GM08714 (cell line): ENCODE measurements around the gene LYST.

ENCODE experiments used
- H3K4me3 ChIP-seq: fragments of 200-500 bp; sonication (Bioruptor generic); 2 replicates; pipeline ENCODE4 v1.5.1; 2014; ENCODE audit warnings: mild to moderate bottlenecking, low read length, inconsistent platforms
- ZNF274 ChIP-seq: IDR thresholded peaks from 2 replicates; pipeline ENCODE4 v1.6.1; 2012; ENCODE audit warnings: mild to moderate bottlenecking, low read depth, low read length

Gene LYST

GRCh38 chr1:235734335-235734734 lies 132.4 kb downstream of the LYST start:
- TF ChIP-seq ZNF274, result no peak
- H3K4me3 ChIP-seq, result no peak overlapping the region

GRCh38 chr1:235730007-235730406 lies 136.7 kb downstream of the LYST start:
- H3K4me3 ChIP-seq, result no peak overlapping the region
- no peak for TF ChIP-seq ZNF274

DNA sequence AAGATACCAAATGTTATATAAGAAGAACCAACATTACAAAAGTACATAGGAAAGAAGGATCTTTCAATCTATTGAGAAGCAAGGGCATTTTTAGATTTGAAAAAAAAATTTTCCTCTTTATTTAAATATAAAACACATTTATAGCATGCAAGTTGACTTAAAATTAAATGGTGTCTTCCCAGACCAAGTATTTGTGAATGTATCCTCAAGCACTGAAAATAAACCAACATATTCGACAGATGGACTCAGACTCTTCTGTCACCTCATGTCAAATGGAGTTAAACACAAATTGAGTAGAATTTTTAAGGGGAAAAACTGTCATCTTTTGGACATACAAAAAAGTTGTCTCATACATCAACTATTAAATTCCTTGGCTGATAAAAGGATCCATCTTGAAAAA lies 140.1 kb downstream of the LYST start:
- TF ChIP-seq ZNF274, result no peak
- no peak overlapping the region for H3K4me3 ChIP-seq

- TF ChIP-seq ZNF274, result no peak
- H3K4me3 ChIP-seq, result no peak overlapping the region
Observed at GRCh38 chr1:235725434-235725833, 141.3 kb downstream of the LYST start.

DNA sequence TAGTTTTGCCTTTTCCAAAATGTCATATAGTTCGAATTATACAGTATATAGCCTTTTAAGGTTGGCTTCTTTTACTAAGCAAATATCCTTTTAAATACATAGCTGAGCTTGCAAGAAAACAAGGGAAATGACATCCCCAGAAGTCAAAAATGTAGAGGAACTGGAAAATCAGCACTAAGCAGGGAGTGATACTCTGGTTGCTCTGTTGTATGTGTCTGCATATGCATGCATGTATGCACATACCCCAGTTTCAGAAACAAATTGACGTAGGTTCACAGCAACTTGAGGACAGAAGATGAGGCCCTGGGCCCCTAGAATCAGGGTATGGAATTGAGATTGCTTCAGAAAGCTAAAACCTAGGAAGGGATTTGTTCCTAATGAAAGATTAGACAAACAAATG lies 142.0 kb downstream of the LYST start:
- no peak for TF ChIP-seq ZNF274
- no peak overlapping the region for H3K4me3 ChIP-seq

- no peak for TF ChIP-seq ZNF274
- no peak overlapping the region for H3K4me3 ChIP-seq
Observed at GRCh38 chr1:235722858-235723257, 143.8 kb downstream of the LYST start.

GRCh38 chr1:235721982-235722381 lies 144.7 kb downstream of the LYST start:
- H3K4me3 ChIP-seq, result no peak overlapping the region

DNA sequence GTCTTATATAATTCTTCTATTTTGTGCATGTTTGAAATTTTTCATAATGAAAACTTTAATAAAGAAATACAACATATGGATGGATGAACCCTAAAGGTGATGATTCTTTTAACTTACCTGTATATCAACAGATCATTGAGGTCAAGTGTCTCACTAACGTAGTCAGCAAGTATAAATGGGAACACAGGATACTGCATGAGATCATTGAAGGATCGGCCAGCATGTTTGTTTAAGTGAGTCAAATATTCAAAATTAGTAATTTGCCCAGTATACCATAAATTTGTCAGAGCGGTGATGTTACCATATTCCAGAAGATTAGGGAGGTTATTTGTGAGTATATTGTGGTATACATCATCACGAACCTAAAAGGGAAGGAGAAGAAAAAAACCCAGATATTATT lies 146.2 kb downstream of the LYST start:
- no peak for TF ChIP-seq ZNF274
- no peak overlapping the region for H3K4me3 ChIP-seq

More at GRCh38 chr1:235721982-235722381, 144.7 kb downstream of the LYST start:
- no peak for TF ChIP-seq ZNF274

DNA sequence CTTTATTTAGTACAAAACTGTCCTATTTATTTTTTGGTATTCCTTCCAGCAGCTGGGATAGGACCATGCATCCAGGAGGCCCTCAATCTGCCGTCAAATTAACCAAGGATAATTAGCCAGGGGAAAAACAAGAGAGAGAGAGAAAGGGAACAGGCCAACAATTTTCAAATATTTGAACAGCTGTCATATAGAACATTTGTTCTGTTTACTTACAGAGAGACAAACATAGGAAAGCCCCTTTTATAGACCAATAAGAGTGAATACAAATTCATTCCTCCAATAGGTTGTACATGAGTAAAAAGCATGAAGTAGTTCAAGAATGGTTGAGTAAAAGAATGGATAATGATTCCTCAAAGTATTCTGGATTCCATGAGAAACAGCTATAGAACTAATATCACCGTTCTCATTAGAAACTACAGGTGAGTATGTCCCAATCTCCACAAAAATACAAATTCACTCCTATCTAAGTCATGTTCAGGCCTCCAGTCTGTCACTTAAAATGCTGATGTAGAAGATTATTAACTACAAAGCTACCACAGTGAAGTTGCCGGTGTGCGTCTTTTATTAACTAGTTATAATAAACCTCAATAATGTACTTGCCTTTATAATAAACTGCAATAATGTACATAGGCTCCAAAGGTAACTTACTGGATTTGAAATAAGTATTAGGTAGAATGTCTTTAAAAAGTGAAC lies 152.4 kb downstream of the LYST start:
- TF ChIP-seq ZNF274, result no peak
- no peak overlapping the region for H3K4me3 ChIP-seq

DNA sequence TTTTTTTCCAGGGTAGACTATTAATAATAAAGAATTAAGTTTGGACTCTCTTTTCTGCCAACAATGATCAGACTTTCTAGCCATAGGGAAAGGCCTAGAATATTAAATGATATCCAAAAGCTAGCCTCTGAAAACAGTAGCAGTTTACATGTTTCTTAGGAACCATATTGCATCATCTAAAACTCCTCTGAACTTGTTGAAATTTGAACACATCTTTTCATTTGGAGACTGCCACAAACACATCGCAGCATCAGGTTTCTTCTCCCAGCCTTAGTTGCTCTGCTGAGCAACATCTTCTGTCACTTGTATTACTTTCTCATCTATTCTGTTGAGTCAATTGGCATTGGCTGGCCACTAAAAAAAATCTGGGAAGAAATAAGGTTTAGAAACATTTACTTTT lies 153.9 kb downstream of the LYST start:
- no peak overlapping the region for H3K4me3 ChIP-seq
- TF ChIP-seq ZNF274, result no peak

GRCh38 chr1:235710687-235711086 lies 156.0 kb downstream of the LYST start:
- no peak overlapping the region for H3K4me3 ChIP-seq
- TF ChIP-seq ZNF274, result no peak

- no peak overlapping the region for H3K4me3 ChIP-seq
- no peak for TF ChIP-seq ZNF274
Observed at GRCh38 chr1:235709018-235709417, 157.7 kb downstream of the LYST start.

DNA sequence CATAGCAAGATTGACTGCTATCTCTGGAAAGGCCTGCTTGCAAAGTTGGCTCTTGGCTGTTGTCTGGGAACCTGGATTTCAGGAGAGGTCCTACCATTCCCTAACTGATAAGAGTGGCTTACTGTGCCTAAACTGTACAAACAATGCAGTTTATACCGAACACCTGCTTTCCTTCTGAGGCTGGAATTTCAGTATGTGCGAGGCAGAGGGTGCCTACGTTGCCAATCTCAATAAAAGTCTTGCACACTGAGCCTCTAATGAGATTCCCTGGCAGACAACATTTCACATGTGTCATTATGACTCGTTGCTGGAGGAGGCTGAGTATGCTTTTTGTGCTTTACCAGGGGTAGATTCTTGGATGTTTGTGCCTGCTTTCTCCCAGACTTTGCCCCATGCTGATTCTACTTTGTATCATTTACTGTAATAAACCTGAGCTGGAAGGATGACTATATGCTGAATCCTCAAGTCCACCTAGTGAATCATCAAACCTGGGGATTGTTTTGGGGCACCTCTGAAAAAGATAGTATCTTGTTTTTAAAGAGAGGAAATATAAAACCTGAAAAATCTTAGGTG lies 158.2 kb downstream of the LYST start:
- H3K4me3 ChIP-seq, result no peak overlapping the region
- TF ChIP-seq ZNF274, result no peak

DNA sequence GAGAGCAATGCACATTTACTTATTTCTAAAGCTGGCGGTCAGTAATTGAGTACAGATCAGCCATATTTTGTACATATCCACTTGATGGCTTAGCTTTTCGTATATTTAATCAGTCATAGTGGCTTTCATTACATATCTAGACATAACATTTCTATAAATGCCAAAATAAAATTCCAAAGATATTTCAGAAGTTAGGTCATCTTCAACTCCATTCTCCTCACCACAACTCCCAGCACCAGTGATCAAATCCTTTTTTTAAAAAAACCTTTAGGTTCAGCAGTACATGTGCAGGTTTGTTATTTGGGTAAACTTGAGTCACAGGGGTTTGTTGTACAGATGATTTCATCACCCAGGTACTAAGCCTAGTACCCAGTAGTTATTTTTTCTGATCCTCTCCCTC lies 163.2 kb downstream of the LYST start:
- H3K4me3 ChIP-seq, result no peak overlapping the region
- no peak for TF ChIP-seq ZNF274

- H3K4me3 ChIP-seq, result no peak overlapping the region
- TF ChIP-seq ZNF274, result no peak
Observed at GRCh38 chr1:235702412-235702811, 164.3 kb downstream of the LYST start.

DNA sequence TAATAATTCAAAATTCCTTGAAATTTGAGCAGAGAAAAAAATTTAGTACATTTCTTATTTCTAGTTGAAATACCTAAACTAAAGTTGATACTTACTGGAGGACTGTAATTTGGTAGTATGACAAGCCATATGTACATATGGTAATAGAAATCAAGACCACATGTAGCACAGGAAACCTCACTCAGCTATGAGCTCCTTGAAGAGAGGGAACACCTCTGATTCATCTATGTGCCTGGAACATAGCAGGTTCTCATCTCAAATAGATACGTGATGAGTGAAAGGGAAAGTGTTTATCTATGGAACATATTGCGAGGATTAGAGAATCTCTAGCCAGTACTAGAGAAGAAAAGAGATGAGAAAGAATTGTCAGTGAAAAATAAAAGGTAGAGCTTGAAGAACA lies 169.2 kb downstream of the LYST start:
- H3K4me3 ChIP-seq, result no peak overlapping the region
- no peak for TF ChIP-seq ZNF274
